A549 (cell line): ENCODE data around the gene RABEP1.

Experiments
- BHLHE40 ChIP-seq: IDR thresholded peaks from 2 replicates; pipeline ENCODE4 v1.6.1; 2012; ENCODE audit warnings: low read depth, low read length, inconsistent platforms
- CEBPB ChIP-seq, 2 experiments: fragments of >200 bp in 1 of 2; sonication (Bioruptor Twin) in 1 of 2; formaldehyde crosslinking in 1 of 2; IDR thresholded peaks; 2 replicates each; pipeline ENCODE4 v1.6.1; 2012 to 2016
- CTCF ChIP-seq: fragments of >200 bp; sonication (Bioruptor Twin); formaldehyde crosslinking; IDR thresholded peaks from 3 replicates; pipeline ENCODE4 v1.5.1; 2016
- MAX ChIP-seq: IDR thresholded peaks from 2 replicates; pipeline ENCODE4 v1.6.1; 2012
- PHF8 ChIP-seq: fragments of 200-600 bp; sonication (generic); IDR thresholded peaks from 2 replicates; pipeline ENCODE4 v1.6.1; 2016; ENCODE audit warnings: low read depth, mild to moderate bottlenecking, antibody characterized with exemption, moderate library complexity, borderline replicate concordance
- RAD21 ChIP-seq, 2 experiments: fragments of >200 bp in 1 of 2; sonication (Bioruptor Twin) in 1 of 2; formaldehyde crosslinking in 1 of 2; IDR thresholded peaks in 1 of 2; conservative IDR thresholded peaks in 1 of 2; 2 replicates in 1 of 2; 3 replicates in 1 of 2; pipeline ENCODE4 v1.6.1; 2012 to 2018; ENCODE audit warnings: inconsistent platforms in 1 of 2
- RFX5 ChIP-seq: fragments of 450-650 bp; IDR thresholded peaks from 2 replicates; pipeline ENCODE4 v1.7.1; 2014; ENCODE audit warnings: antibody characterized with exemption, mild to moderate bottlenecking, moderate library complexity
- RNF2 ChIP-seq: fragments of 200-600 bp; sonication (generic); IDR thresholded peaks from 2 replicates; pipeline ENCODE4 v1.6.1; 2016; ENCODE audit warnings: low read depth, mild to moderate bottlenecking, antibody characterized with exemption, moderate library complexity, borderline replicate concordance
- SMC3 ChIP-seq: fragments of >200 bp; sonication (Bioruptor Twin); formaldehyde crosslinking; IDR thresholded peaks from 3 replicates; pipeline ENCODE4 v1.6.1; 2018; ENCODE audit warnings: inconsistent platforms
- USF2 ChIP-seq: fragments of 450-650 bp; IDR thresholded peaks from 2 replicates; pipeline ENCODE4 v1.6.1; 2014; ENCODE audit warnings: antibody characterized with exemption

- TF ChIP-seq RAD21 (conservative IDR thresholded peaks at IDR 0.05 in 1 of 2, IDR thresholded peaks at IDR 0.05 in 1 of 2) (no peak), CEBPB (IDR thresholded peaks at IDR 0.05) (no peak), USF2 (no peak), PHF8 (no peak), MAX (no peak), RFX5 (no peak), RNF2 (no peak), CTCF (no peak), SMC3 (no peak), BHLHE40 (no peak)
Measured at GRCh38 chr17:5325851-5326250, 43.8 kb downstream of the RABEP1 start.
